ENCODE measurements around the gene MFN2.
A peak's percentile ranks its signal among the peaks of the same experiment; 100 is the strongest.
"Not testable (repeated sequence)": the region's sequence is repeated elsewhere in the genome, so short reads cannot be mapped to it uniquely, and the experiment has no call there.

Gene MFN2

GRCh38 chr1:12022036-12022435 lies 41.8 kb downstream of the MFN2 start:
- DNase-seq (ENCODE audit: low read depth in 2 of 2) = no peak

DNA sequence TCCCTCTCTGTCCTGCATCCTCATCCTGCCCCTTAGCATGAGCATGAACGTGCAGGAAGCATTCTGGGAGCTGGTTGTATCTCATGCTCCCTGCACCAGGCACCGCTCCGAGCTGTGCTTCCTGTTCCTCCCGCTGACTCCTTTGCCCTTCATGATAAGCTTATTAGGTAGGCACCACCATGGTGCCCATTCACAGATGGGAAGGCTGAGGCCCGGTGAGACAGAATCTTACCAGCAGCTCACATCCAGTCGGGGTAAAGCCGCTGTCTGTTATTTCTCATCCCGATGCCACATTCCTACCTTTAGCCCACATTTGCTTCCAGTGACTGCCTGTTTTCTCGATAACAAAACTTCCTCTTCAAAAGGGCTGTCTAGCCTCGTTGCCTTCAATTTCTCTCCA lies 46.3 kb downstream of the MFN2 start:
- no peak for DNase-seq (ENCODE audit: low read depth in 2 of 2)

DNA sequence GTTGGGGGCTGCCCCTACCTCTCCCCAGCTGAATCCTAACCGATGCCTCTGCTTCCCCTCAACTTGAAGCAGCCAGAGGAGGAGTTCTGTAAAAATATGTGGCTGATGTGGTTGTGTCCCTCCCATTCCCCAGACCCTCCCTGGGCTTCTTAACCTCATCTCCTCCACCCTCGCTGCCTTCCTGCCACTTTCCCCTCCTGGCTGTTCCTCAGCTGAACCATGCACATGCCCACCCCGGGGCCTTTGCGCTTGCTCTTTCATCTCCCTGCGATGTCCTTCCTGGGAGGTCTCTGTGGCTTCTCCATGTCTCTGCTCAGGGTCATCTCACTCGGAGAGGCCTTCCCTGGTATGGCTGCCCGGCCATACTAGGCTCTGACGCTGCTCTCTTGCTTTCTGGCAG lies 48.0 kb downstream of the MFN2 start:
- no peak for DNase-seq (ENCODE audit: low read depth in 2 of 2)

DNA sequence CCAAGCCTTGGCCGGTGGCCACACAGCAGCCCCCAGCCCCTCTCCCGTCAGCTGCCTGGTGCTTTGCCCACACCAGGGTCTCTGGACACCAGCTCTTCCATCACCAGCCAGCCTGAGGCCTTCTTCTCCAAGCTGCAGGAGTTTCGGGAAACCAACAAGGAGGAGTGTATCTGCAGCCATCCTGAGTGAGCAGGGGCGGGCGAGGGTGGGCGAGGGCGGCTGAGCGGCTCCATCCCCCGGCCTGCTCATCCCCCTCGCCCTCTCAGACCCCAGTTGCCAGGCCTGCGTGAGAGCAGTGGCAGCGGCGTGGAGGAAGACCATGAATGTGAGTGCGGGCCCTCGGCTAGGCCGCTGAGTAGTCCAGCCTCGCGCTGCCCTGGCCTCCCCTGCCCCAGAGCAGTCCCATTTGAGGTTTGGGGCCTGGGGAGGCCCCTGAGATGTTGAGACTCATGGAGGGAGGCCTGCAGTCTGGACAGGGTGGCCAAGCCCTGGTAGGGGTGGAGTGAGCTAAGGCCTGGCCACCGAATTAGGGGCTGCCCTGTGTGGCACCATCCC lies 48.8 kb downstream of the MFN2 start:
- no peak for DNase-seq (ENCODE audit: low read depth in 2 of 2)

- DNase-seq (ENCODE audit: low read depth in 2 of 2) = no peak
Measured at GRCh38 chr1:12029720-12030339, 49.6 kb downstream of the MFN2 start.

- DNase-seq (ENCODE audit: low read depth in 2 of 2) = no peak
Measured at GRCh38 chr1:12031039-12031980, 51.1 kb downstream of the MFN2 start.

GRCh38 chr1:12032161-12032621 lies 51.9 kb downstream of the MFN2 start:
- no peak for DNase-seq (ENCODE audit: low read depth in 2 of 2)

DNA sequence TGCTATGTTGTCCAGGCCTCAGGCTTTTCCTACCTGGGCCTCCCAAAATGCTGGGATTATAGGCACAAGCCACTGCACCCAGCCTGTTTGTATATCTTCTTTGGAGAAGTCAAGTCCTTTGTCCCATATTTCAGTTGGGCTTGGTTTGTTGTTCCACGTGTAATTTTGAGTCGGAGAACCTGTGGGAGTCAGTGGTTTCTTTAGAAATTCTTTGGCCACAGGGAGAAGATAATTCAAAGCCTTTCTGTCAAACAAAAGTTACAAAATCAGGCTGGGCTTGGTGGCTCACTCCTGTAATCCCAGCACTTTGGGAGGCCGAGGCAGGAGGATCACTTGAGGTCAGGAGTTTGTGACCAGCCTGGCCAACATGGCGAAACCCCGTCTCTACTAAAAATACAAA lies 53.2 kb downstream of the MFN2 start:
- not testable (repeated sequence) for DNase-seq (ENCODE audit: low read depth in 2 of 2)

DNA sequence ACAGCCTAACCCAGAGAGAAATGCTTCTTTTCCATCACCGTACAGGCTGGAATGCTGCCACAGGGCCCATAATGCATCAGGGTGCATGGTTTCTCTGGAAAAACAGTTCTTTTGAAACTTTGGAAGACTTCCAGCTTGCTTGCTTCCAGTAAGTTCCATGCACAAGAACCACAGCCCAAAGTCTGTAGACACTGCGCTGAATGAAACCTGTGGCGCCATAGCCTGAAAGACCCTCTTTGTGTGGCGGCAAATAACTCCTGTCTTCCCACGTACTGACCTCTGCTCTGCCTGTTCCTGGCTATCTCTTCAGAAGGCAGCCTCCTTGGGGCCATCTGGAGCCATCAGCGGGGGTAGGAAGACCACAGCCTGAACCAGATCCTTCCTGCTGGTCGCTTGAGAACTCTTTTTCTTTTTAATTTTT lies 54.1 kb downstream of the MFN2 start:
- peak; percentile 18 to 20 for DNase-seq (ENCODE audit: low read depth in 2 of 2)

GRCh38 chr1:12035312-12035711 lies 55.1 kb downstream of the MFN2 start:
- DNase-seq (ENCODE audit: low read depth in 2 of 2) = no peak

GRCh38 chr1:12037486-12038355 lies 57.5 kb downstream of the MFN2 start:
- no peak for DNase-seq (ENCODE audit: low read depth in 2 of 2)

GRCh38 chr1:12038356-12039163 lies 58.3 kb downstream of the MFN2 start:
- no peak for DNase-seq (ENCODE audit: low read depth in 2 of 2)

DNA sequence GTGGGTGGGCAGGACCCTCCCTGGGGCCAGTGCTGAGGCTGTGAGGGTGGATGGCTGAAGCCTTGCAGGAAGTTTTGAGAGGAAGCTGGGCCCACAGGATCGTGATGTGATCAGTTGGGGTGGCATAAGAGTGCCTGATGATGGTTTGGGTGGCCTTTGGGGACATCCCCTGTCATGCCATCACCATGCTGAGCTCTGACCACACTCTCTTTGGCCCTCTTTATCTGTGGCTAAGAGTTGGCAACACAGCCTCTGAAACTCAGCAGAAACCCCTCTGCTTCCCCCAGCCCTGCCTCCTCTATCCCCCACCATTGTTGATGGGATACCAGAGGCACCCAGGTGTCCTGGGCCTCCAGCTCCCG lies 58.9 kb downstream of the MFN2 start:
- DNase-seq (ENCODE audit: low read depth in 2 of 2) = no peak

- DNase-seq (ENCODE audit: low read depth in 2 of 2) = not testable (repeated sequence)
Measured at GRCh38 chr1:12039824-12040456, 59.7 kb downstream of the MFN2 start.

DNA sequence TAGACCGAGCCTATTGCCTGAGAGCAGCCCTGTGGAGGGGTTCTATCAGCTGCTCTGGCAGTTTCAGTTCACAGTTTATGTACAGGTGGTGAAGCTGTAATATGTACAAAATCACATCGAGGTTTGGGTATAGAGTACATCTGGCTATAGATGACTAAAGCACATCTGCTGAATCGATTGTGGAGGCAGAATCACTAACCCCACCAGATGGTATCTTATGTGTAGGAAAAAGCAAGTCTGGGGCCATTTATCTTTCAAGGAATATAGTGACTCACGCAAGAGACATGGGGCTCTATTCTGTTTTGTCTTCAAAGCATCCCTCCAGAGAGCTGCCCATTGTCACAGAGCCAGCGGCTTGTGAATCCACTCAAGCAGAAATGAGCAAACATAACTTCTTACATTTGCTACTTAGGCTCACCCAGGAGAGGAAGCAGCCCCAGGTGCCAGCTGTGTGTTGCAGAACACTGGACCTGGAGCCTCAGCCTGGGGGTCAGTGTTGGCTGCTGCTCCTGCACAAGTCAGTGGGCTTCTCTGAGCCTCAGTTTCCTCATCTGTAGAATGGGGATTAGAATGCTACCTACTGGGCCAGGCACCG lies 60.3 kb downstream of the MFN2 start:
- peak; percentile 89 to 93 for DNase-seq (ENCODE audit: low read depth in 2 of 2)

DNA sequence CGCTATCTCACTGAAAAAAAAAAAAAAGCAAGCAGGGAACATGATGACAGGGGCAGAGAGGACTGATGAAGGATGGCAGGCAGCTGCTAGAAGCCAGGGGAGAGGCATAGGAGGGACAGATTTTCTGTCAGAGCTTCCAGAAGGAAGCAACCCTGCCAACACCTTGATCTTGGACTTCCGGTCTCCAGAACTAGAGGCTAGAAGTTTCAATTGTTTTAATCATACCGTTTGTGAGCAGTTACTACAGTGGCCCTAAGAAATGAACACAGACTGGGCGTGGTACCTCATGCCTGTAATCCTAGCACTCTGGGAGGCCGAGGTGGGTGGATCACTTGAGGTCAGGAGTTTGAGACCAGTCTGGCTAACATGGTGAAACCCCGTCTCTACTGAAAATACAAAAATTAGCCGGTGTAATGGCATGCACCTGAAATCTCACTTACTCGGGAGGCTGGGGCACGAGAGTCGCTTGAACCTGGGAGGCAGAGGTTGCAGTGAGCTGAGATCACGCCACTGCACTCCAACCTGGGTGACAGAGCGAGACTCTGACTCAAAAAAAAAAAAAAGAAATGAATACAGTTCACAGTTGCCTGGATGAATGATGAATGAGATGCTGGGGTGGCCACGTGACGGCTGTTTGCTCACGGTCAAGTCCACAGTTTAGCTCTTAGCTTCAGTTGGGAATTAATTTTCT lies 64.1 kb downstream of the MFN2 start:
- DNase-seq (ENCODE audit: low read depth in 2 of 2) = not testable (repeated sequence)

DNA sequence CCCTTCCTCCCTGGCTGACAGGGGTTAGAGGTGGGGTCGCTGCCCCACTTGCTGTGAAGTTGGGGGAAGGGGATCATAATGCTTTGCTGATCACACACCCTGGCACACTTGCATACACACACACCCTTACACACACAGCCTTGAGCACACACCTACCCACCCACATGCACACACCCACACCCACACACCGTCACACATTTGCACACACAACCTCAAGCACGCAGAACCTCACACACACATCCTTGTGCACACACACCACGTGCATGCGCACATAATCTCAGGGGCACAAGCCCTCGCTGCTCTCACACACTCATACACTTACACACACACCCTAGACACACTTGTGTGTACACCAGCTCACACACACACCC lies 66.5 kb downstream of the MFN2 start:
- DNase-seq (ENCODE audit: low read depth in 2 of 2) = no peak

- no peak for DNase-seq (ENCODE audit: low read depth in 2 of 2)
Measured at GRCh38 chr1:12047120-12047876, 67.1 kb downstream of the MFN2 start.

- DNase-seq (ENCODE audit: low read depth in 2 of 2) = no peak
Measured at GRCh38 chr1:12048372-12048771, 68.1 kb downstream of the MFN2 start.
